IPS-18c (cell line): ENCODE measurements around the gene POLR3F.

Experiments used
- H3K4me3 ChIP-seq: 2 replicates; pipeline ENCODE4 v1.7.0; 2013; ENCODE audit warnings: low read depth, mild to moderate bottlenecking, low read length, moderate library complexity; ENCODE audit not compliant: insufficient read depth
- H3K9me3 ChIP-seq: one replicate; pipeline ENCODE4 v1.6.1; 2013; ENCODE audit warnings: mild to moderate bottlenecking, low read length, moderate library complexity; ENCODE audit not compliant: control insufficient read depth, insufficient read depth

The POLR3F gene

GRCh38 chr20:18532626-18533025 lies 65.4 kb downstream of the POLR3F start:
- Histone ChIP-seq H3K4me3 (no peak overlapping the region), H3K9me3 (no peaks in the 10 kb centered on the region)

DNA sequence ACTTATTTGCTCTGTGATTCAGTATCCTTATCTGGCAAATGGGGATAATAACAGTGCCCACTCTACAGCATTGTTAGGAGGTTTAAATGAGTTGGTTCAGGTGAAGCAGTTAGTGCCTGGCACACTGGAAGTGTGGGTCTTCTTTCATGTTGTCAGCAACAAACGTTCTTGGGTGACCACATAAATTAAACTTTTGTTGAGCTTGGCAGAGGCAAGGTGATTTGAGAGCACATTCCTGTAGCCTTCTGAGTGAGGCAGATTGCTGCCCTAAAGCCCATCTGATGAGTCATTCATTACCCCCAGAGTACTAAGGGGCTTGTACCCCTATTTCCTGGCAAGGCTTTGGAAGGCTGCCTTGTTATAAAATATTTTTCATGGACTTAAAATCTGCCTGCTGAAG lies 66.3 kb downstream of the POLR3F start:
- H3K4me3 ChIP-seq: no peak overlapping the region
- no peaks in the 10 kb centered on the region for H3K9me3 ChIP-seq

DNA sequence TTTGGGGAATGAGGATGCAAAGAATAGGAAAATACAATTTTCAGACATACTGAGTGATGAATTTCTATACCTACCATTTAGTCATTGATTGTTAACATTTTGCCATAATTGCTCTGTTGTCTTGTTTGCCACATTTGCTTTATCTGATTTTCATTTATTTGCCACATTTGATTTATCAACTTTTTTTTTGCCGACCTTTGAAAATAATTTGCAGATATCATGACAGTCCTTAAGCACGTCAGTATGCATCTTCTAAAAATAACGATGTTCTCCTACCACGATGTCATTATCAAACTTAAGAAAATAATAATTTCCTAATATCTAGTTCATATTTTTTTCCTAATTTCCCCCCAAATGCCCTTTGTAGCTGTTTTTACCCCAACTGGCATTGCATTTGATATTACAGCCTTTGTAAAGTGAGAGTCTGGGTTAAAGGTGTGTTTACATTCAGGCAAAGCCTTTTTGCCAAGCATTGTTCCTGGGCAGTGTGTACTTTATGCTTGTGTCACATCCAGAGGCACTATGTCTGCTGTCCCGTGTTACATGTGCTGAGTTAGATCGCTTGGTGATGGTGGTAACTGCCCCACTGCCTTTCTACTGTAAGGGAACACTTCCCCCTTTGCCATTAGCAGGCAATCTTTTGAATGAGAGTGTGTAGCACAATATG lies 66.9 kb downstream of the POLR3F start:
- Histone ChIP-seq H3K9me3 (no peaks in the 10 kb centered on the region), H3K4me3 (no peak overlapping the region)
